Articular chondrocyte of knee joint (primary cell): ENCODE data around the gene ATP5IF1. TPM values are rescaled to one million over a fixed set of nuclear protein-coding genes. Genes with fewer than 3 reads are reported as not detected.

Experiments used
- total RNA-seq: library from RNA; depleted of rRNA; stranded (reverse); fragments of >200 nt; gene quantifications from 2 replicates; pipeline ENCODE4 v1.2.3, GENCODE V29; 2012

Gene ATP5IF1
- 74.0 and 125 TPM in 2 replicates for total RNA-seq

GRCh38 chr1:28235755-28236655, at the start of gene ATP5IF1:
ATP5IF1 (plus strand) TSS chr1:28236124; CDS start chr1:28236184, 60 bp downstream.

GRCh38 chr1:28232558-28233263, 3.2 kb upstream of the ATP5IF1 start, which contains the start of gene DNAJC8:
DNAJC8 (minus strand) TSS chr1:28233029; CDS start chr1:28232998, 31 bp downstream.

GRCh38 chr1:28259252-28259933, 23.5 kb downstream of the ATP5IF1 start, which contains the start of gene SESN2:
SESN2 (plus strand) TSS chr1:28259518; CDS start chr1:28259848, 330 bp downstream.

Other genes with a start within 250 kb of the ATP5IF1 start
- gene EYA3, start 147.5 kb upstream of the ATP5IF1 start, total RNA-seq, result 17.8 and 20.0 TPM in 2 replicates
- gene PTAFR, start 59.4 kb upstream of the ATP5IF1 start, total RNA-seq, result 0.13 TPM in 1 of 2 replicates, not detected in the other
- gene DNAJC8, start 3.1 kb upstream of the ATP5IF1 start, total RNA-seq, result 79.6 and 80.0 TPM in 2 replicates
- 18.7 and 22.4 TPM in 2 replicates for gene SESN2, start 23.4 kb downstream of the ATP5IF1 start, total RNA-seq
- gene MED18, start 92.9 kb downstream of the ATP5IF1 start, total RNA-seq, result 16.9 and 23.1 TPM in 2 replicates
- 17.8 and 24.8 TPM in 2 replicates for gene PHACTR4, start 133.6 kb downstream of the ATP5IF1 start, total RNA-seq